Germinal center (tissue), 1 donor: ENCODE data around the gene ADK.
"Not testable (repeated sequence)": the region's sequence is repeated elsewhere in the genome, so short reads cannot be mapped to it uniquely, and the experiment has no call there.

ENCODE experiments used
- DNase-seq: peaks from one replicate; pipeline ENCODE4 v3.0.0; 2012; ENCODE audit warnings: mixed read lengths, low spot score

The ADK gene

DNA sequence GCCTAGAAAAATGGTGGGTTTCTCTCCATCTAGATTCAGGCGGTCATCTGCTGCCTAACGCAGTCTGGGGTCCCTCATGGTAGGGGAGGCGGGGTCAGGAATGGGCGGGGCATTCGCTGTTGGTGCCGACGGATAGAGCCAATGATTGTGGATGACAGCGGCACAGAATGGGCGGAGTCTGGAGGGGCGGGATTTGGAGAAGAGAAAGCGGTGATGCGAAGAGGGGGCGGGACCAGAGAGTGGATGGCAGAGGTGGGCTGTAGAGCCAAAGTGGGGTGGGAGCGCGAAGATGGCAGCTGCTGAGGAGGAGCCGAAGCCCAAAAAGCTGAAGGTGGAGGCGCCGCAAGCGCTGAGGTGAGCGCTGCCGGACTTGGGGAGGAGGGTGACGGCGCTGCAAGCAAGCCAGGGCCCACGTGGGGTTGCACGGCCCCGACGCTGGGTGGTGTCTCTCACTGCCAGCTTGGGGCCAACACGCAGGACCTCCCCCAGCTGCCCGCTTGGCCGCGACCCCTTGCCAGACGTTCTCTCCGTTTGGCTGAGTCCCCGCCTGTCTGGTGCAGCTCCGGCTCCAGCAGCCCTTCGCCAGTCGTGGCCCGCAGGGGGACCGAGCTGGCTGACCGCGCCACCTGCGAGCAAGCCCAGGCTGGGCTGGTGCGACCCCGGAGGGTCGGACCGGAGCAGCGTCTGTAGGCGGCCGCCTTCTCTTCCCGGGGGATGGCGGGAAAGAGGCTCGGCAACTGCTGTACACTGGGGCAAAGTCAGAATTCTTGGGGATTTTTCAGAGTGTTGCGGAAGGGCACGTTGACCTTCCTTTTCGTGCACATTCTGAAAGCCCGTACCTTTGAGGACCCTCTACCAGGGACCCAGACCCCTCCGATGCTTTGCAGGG lies at the start of gene ADK:
Gene ADK (plus strand): TSS at position 232 of the 889 bp plus-strand sequence. CDS start 58 bp downstream, at position 290.
- peak; percentile 99 for DNase-seq

GRCh38 chr10:74103560-74104258 lies 47.3 kb upstream of the ADK start:
- peak; percentile 45 for DNase-seq

- no peak for DNase-seq
These were observed 46.5 kb upstream of the ADK start for GRCh38 chr10:74104480-74104879.

DNA sequence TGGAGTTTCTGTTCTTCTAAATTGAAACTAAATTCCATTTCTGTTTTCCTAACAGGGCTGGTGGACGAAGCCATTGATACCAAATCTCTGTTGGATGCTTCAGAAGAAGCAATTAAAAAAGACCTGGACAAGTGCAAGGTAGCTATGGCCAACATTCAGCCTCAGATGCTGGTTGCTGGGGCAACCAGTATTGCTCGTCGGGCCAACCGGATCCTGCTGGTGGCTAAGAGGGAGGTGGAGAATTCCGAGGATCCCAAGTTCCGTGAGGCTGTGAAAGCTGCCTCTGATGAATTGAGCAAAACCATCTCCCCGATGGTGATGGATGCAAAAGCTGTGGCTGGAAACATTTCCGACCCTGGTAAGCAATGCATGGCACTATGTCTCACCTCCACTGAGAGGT lies 46.0 kb upstream of the ADK start:
- DNase-seq: no peak

GRCh38 chr10:74107391-74107790 lies 43.6 kb upstream of the ADK start:
- DNase-seq: no peak

DNA sequence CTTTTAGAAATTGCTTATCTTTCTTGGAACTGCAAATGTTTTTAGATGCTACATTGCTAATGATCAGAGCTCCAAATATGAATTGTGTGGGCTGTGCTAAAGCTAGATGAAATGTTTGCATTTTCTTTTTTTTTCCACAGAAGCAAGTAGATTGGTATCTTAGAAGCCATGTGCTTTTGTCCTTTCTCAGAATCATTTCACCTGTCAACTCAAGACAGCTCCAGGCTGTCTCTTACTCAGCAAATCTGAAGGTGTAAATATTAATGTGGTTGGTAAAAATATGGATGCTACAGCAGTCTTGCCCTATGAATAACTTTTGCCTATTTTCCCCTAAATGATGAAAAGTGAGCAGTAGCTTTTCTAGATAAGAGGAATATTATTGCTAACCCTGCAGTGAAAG lies 41.6 kb upstream of the ADK start:
- DNase-seq: no peak

DNA sequence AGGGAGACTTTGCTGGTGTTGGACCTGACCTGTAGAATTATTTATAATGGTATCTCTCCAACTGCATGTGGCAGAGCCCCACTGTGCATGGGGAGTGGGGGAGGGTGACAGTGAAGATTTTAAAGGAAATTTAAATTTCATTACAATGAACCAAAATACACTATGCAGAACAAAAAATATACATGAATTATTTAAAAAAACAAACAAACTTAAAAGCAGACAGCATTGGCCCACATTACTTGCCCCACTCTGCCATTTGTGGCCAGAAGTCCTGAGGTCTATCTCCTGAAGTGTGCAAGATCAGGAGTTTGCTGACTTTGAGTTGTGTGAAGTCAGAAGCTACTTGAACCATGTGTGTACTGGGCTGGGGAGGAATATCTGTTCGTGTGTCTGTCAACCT lies 40.9 kb upstream of the ADK start:
- DNase-seq: no peak

- DNase-seq: no peak
These were observed 39.2 kb upstream of the ADK start for GRCh38 chr10:74111799-74112198.

DNA sequence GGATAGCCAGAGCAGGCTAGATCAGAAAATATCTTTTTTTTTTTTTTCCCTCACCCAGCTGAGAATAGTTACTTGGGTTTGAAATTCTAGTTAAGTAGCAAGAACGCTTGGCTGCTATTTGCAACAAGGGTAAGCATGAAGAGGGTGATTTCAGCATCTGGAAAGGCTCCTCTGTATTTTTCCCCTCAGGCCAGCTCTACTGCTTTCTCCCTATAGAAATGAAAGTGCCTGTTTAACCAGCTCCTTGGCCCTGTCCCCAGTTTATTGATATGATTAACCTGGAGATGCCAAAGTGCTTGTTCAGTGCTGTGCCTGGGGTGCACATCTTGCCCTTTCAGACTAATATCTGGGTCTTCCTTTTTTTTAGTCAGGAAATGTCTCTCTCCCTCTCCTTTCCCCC lies 37.5 kb upstream of the ADK start:
- no peak for DNase-seq

- no peak for DNase-seq
These were observed 37.0 kb upstream of the ADK start for GRCh38 chr10:74114041-74114448.

DNA sequence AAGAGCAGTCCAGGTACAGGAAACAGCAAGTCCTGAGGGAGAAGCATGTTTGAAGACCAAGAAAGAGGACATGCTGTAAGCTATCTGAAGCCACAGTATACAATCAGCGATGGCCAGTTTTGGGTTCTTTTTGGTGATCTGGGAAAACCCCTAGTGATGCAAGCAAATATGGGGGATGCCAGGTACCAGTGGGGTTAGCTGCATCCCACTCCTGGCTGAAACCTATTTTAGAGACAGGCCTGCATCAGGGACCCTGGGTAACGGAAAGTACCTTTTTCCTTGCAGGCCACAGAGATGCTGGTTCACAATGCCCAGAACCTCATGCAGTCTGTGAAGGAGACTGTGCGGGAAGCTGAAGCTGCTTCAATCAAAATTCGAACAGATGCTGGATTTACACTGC lies 33.3 kb upstream of the ADK start:
- no peak for DNase-seq

GRCh38 chr10:74118804-74119203 lies 32.2 kb upstream of the ADK start:
- no peak for DNase-seq

DNA sequence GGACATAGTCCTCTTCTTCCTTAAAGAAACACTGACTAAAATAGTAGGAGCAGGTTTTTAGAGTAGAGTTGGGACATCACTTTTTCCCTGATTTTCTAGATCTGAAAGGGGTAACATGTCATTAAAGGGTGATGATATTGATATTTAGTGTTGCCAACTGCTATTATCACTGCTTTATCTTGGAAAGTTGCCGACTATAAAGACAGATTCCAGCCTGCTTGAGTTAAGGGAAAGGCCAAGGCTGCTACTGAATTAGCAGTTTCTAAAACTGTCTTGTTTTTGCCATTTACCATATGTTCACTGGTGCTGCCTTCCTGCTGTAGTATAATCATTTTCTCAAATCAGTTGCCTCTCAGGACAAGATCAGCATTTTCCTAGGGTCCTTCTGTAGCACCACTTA lies 30.1 kb upstream of the ADK start:
- DNase-seq: no peak

GRCh38 chr10:74121368-74121767 lies 29.7 kb upstream of the ADK start:
- no peak for DNase-seq

- no peak for DNase-seq
These were observed 29.0 kb upstream of the ADK start for GRCh38 chr10:74122060-74122459.

GRCh38 chr10:74123081-74123480 lies 27.9 kb upstream of the ADK start:
- no peak for DNase-seq

- no peak for DNase-seq
These were observed 16.8 kb upstream of the ADK start for GRCh38 chr10:74133923-74134820.

DNA sequence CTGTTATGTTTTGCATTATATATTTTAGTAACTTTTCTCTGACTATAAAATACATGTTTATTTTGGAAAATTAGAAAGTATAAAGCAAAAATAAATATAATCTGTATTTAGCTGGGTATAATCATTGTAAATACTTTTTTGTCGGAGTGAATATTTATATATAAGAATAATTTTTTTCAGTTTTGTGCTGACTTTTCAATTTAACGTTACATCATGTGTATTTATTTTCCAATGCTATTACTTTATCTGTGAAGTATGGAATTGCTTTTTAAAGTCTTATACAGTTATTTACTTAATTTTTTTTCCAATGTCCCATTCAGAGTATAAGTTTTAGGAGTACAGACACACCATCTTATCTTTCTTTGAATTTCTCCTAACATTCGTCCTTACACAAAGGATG lies 15.6 kb upstream of the ADK start:
- no peak for DNase-seq

DNA sequence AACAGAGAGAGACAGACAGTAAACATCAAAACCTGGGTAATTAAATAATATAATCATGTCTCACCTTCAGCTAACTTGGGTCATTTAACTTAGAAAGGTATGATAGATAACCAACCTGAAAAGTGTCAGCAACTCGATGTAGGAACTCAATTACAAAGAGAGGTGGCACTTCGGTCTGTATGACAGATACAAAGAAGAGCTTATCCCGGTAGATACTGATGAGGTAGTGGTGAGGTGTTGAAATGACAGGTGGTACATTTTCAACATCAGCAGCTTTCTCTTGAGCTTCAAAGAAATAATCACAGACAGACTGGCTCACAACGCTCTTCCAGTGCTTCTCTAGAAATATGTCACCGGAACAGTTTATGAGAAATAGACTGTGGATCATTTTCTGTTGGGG lies 13.0 kb upstream of the ADK start:
- no peak for DNase-seq

DNA sequence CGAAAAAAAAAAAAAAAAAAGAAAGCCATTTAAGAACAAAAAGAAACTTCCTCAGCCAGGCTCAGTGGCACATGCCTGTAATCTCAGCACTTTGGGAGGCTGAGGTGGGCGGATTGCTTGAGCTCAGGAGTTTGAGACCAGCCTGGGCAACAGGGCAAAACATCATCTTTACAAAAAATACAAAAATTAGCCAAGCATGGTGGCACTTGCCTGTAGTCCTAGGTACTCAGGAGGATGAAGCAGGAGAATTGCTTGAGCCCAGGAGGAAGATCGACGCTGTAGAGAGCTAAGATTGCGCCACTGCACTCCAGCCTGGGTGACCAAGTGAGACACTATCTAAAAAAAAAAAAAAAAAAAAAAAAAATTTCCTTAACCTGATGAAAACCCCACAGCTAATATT lies 12.4 kb upstream of the ADK start:
- DNase-seq: not testable (repeated sequence)

- DNase-seq: no peak
These were observed 11.0 kb upstream of the ADK start for GRCh38 chr10:74139981-74140380.

GRCh38 chr10:74140553-74140952 lies 10.5 kb upstream of the ADK start:
- DNase-seq: no peak
